GM21619 (cell line): ENCODE measurements around the gene PEX5.
"Not testable (repeated sequence)": the region's sequence is repeated elsewhere in the genome, so short reads cannot be mapped to it uniquely, and the experiment has no call there.

Experiments
- ATAC-seq: cut with Tn5 transposase; IDR thresholded peaks from one replicate; pipeline ENCODE4 v1.9.1; 2021; ENCODE audit not compliant: unreplicated experiment

Gene PEX5

GRCh38 chr12:7158781-7159609, 30.5 kb upstream of the PEX5 start:
- no peak for ATAC-seq

- no peak for ATAC-seq
These were observed 29.3 kb upstream of the PEX5 start for GRCh38 chr12:7160183-7160582.

GRCh38 chr12:7161327-7161726, 28.2 kb upstream of the PEX5 start:
- ATAC-seq: no peak

- ATAC-seq: no peak
These were observed 27.7 kb upstream of the PEX5 start for GRCh38 chr12:7161811-7162210.

GRCh38 chr12:7162691-7163114, 26.8 kb upstream of the PEX5 start:
- ATAC-seq: no peak

- no peak for ATAC-seq
These were observed 19.5 kb upstream of the PEX5 start for GRCh38 chr12:7169951-7170350.

- no peak for ATAC-seq
These were observed 17.6 kb upstream of the PEX5 start for GRCh38 chr12:7171854-7172253.

GRCh38 chr12:7175493-7175892, 14.0 kb upstream of the PEX5 start:
- no peak for ATAC-seq

- no peak for ATAC-seq
These were observed 12.9 kb upstream of the PEX5 start for GRCh38 chr12:7176595-7176994.

- no peak for ATAC-seq
These were observed 11.0 kb upstream of the PEX5 start for GRCh38 chr12:7178481-7178880.

GRCh38 chr12:7180685-7181084, 8.8 kb upstream of the PEX5 start:
- ATAC-seq: no peak

- ATAC-seq: not testable (repeated sequence)
These were observed 3.4 kb upstream of the PEX5 start for GRCh38 chr12:7186058-7186457.

- ATAC-seq: peak; percentile 32
These were observed 706 bp upstream of the PEX5 start for GRCh38 chr12:7188562-7189397.

GRCh38 chr12:7190268-7191055, 976 bp downstream of the PEX5 start:
- no peak for ATAC-seq

- no peak for ATAC-seq
These were observed 4.2 kb downstream of the PEX5 start for GRCh38 chr12:7193674-7194073.

- no peak for ATAC-seq
These were observed 8.4 kb downstream of the PEX5 start for GRCh38 chr12:7197841-7198240.

GRCh38 chr12:7203109-7203508, 13.6 kb downstream of the PEX5 start:
- ATAC-seq: no peak

- no peak for ATAC-seq
These were observed 15.6 kb downstream of the PEX5 start for GRCh38 chr12:7205091-7205490.

GRCh38 chr12:7206691-7207090, 17.2 kb downstream of the PEX5 start:
- no peak for ATAC-seq

- no peak for ATAC-seq
These were observed 18.6 kb downstream of the PEX5 start for GRCh38 chr12:7207866-7208625.

GRCh38 chr12:7209958-7210357, 20.5 kb downstream of the PEX5 start:
- ATAC-seq: no peak
